Vagina (tissue), 2 donors: Measurements from ENCODE around the gene TGFBRAP1. TPM values are rescaled to one million over a fixed set of nuclear protein-coding genes. Genes with fewer than 3 reads are reported as not detected.

Experiments used
- DNase-seq, 2 donors: peaks; one replicate each; pipeline ENCODE4 v3.0.0-alpha.2; 2017; ENCODE audit errors: extremely low spot score in 2 of 2
- H3K27ac ChIP-seq: fragments of 200-600 bp; sonication (generic); one replicate; pipeline ENCODE4 v1.5.1; 2019
- H3K27me3 ChIP-seq: fragments of 200-600 bp; sonication (generic); one replicate; pipeline ENCODE4 v1.5.1; 2019
- H3K36me3 ChIP-seq, 2 donors: fragments of 200-600 bp; sonication (generic); one replicate each; pipeline ENCODE4 v1.5.1; 2017 to 2019
- H3K4me1 ChIP-seq: fragments of 200-600 bp; sonication (generic); one replicate; pipeline ENCODE4 v1.5.1; 2019
- H3K4me3 ChIP-seq, 2 donors: fragments of 200-600 bp; sonication (generic); 1 replicate in 1 of 2; 2 replicates in 1 of 2; pipeline ENCODE4 v1.5.1; 2016 to 2019
- H3K9me3 ChIP-seq: fragments of 200-600 bp; sonication (generic); one replicate; pipeline ENCODE4 v1.5.1; 2019
- POLR2A ChIP-seq, 2 donors: fragments of 450-650 bp; IDR thresholded peaks; one replicate each; pipeline ENCODE4 v1.6.1; 2017; ENCODE audit warnings: antibody characterized with exemption in 2 of 2, mild to moderate bottlenecking in 2 of 2, moderate library complexity in 2 of 2
- POLR2AphosphoS5 ChIP-seq, 2 donors: sonication (generic); formaldehyde crosslinking; IDR thresholded peaks; one replicate each; pipeline ENCODE4 v1.9.0; 2017; ENCODE audit warnings: antibody characterized with exemption in 2 of 2, mild to moderate bottlenecking in 2 of 2, low read depth in 1 of 2; ENCODE audit not compliant: insufficient read depth in 1 of 2
- intact Hi-C: fragments of 100-400 bp; cut with DNase I; formaldehyde crosslinking; loops from one replicate; pipeline ENCODE4 v1.15.1; 2023
- total RNA-seq: library from RNA; depleted of rRNA; stranded (reverse); fragments of >200 nt; gene quantifications from one replicate; pipeline ENCODE4 v1.2.3, GENCODE V29; 2016
- TF ChIP-seq, protein P1 (sequence below), 3 experiments: fragments of 450-650 bp in 2 of 3; fragments of 200-600 bp in 1 of 3; sonication (generic) in 1 of 3; IDR thresholded peaks; one replicate each; pipeline ENCODE4 v1.5.1; 2017 to 2019; ENCODE audit warnings: antibody characterized with exemption in 3 of 3, mild to moderate bottlenecking in 2 of 3, moderate library complexity in 2 of 3

The TGFBRAP1 gene
- total RNA-seq, 1 donor from 2014 or later = 20.1 TPM

- H3K9me3 ChIP-seq = no peaks in the 10 kb centered on the region
- peaks cover 32% of the 10 kb centered on the region for H3K4me1 ChIP-seq
- no peak overlapping the region for H3K4me3 ChIP-seq
- no peak overlapping the region for H3K27ac ChIP-seq
- no peaks in the 10 kb centered on the region for H3K27me3 ChIP-seq
- intact Hi-C loops = loop anchor here (5.0 kb wide), 1 partner anchor 150 kb away; no protein-coding TSS in a partner anchor
- H3K36me3 ChIP-seq = no peaks in the 10 kb centered on the region
- DNase-seq = no peak
- TF ChIP-seq, protein P1, sequence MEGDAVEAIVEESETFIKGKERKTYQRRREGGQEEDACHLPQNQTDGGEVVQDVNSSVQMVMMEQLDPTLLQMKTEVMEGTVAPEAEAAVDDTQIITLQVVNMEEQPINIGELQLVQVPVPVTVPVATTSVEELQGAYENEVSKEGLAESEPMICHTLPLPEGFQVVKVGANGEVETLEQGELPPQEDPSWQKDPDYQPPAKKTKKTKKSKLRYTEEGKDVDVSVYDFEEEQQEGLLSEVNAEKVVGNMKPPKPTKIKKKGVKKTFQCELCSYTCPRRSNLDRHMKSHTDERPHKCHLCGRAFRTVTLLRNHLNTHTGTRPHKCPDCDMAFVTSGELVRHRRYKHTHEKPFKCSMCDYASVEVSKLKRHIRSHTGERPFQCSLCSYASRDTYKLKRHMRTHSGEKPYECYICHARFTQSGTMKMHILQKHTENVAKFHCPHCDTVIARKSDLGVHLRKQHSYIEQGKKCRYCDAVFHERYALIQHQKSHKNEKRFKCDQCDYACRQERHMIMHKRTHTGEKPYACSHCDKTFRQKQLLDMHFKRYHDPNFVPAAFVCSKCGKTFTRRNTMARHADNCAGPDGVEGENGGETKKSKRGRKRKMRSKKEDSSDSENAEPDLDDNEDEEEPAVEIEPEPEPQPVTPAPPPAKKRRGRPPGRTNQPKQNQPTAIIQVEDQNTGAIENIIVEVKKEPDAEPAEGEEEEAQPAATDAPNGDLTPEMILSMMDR (IDR thresholded peaks at IDR 0.05) = no peak
- TF ChIP-seq POLR2A (IDR thresholded peaks at IDR 0.05) (no peak), POLR2AphosphoS5 (IDR thresholded peaks at IDR 0.05; ENCODE audit: insufficient read depth in 1 of 2, low read depth in 1 of 2) (no peak)
These were observed 42.3 kb upstream of the TGFBRAP1 start for GRCh38 chr2:105371810-105372209.

DNA sequence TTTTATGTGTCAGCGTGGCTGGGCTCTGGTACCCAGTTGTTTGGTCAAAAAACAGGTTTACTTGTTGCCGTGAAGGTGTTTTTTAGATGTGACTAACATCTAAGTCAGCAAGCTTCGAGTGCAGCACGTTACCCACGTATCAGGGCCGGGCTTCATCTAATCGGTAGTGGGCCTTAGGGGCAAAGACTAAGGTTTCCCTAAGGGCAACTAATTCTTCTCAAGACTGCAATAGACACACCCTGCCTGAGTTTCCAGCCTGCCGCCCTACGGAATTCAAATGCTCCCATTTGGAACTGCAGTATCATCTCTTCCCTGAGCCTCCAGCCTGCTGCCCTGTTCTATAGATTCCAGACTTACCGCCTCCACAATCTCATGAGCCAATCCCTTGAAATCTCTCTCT, 41.6 kb upstream of the TGFBRAP1 start:
- no peaks in the 10 kb centered on the region for H3K27me3 ChIP-seq
- H3K4me3 ChIP-seq = no peak overlapping the region
- TF ChIP-seq POLR2A (IDR thresholded peaks at IDR 0.05) (no peak), POLR2AphosphoS5 (IDR thresholded peaks at IDR 0.05; ENCODE audit: insufficient read depth in 1 of 2, low read depth in 1 of 2) (no peak)
- TF ChIP-seq, protein P1 (IDR thresholded peaks at IDR 0.05) = no peak
- H3K36me3 ChIP-seq = peaks cover 0 to 2% of the 10 kb centered on the region in 2 donors
- H3K4me1 ChIP-seq = peaks cover 32% of the 10 kb centered on the region
- intact Hi-C loops = loop anchor here (5.0 kb wide), 1 partner anchor 151 kb away; no protein-coding TSS in a partner anchor
- no peaks in the 10 kb centered on the region for H3K9me3 ChIP-seq
- no peak for DNase-seq
- no peak overlapping the region for H3K27ac ChIP-seq

- peak in 1 of 2 donors; percentile 55 for TF ChIP-seq POLR2AphosphoS5 (IDR thresholded peaks at IDR 0.05; ENCODE audit: insufficient read depth in 1 of 2, low read depth in 1 of 2)
- TF ChIP-seq, protein P1 (IDR thresholded peaks at IDR 0.05) = peak; percentile 91 to 95 (median 94)
- no peak for TF ChIP-seq POLR2A (IDR thresholded peaks at IDR 0.05)
- Histone ChIP-seq H3K36me3 (peaks cover 0 to 5% of the 10 kb centered on the region in 2 donors), H3K4me1 (peaks cover 25% of the 10 kb centered on the region), H3K27ac (no peak overlapping the region), H3K27me3 (no peaks in the 10 kb centered on the region), H3K4me3 (no peak overlapping the region), H3K9me3 (no peaks in the 10 kb centered on the region)
- no peak for DNase-seq
- intact Hi-C loops = loop anchor here (5.0 kb wide), 1 partner anchor 152 kb away; no protein-coding TSS in a partner anchor
These were observed 40.5 kb upstream of the TGFBRAP1 start for GRCh38 chr2:105369777-105370690.

DNA sequence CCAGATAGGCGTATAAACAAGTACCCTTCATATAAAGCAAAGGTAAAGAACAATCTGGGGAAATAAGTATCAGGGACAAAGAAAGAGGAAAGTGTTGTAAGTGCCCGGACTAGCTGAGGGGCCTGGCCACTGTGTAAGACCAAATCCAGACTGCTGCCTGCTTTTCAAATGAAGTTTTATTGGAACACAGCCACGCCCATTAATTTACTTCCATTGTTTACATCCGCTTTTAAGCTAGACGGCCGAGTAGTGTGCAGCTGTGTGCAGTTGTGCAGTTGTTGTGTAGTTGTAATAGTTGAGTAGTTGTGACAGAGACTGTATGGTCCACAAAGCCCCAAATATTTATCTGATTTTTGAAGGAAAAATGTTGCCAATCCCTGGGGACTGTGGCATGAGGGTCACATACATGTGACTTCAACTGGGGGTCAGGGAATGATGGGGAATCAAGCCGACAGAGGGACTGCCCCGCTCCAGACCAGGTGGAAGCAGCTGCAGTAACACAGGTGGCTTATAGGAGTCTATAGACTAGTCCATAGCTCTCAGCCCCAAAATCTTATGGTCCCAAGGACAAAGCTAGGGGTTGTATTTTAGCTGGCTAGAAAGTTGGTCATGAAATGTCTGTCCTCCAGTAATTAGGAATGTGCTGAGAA, 39.3 kb upstream of the TGFBRAP1 start:
- peak in 1 of 2 donors; percentile 62 for DNase-seq
- no peak overlapping the region for H3K27ac ChIP-seq
- intact Hi-C loops = no loop called here
- H3K9me3 ChIP-seq = no peaks in the 10 kb centered on the region
- TF ChIP-seq POLR2AphosphoS5 (IDR thresholded peaks at IDR 0.05; ENCODE audit: insufficient read depth in 1 of 2, low read depth in 1 of 2) (no peak), POLR2A (IDR thresholded peaks at IDR 0.05) (no peak)
- TF ChIP-seq, protein P1 (IDR thresholded peaks at IDR 0.05) = no peak
- H3K27me3 ChIP-seq = no peaks in the 10 kb centered on the region
- peaks cover 0 to 5% of the 10 kb centered on the region in 2 donors for H3K36me3 ChIP-seq
- peaks cover 16% of the 10 kb centered on the region for H3K4me1 ChIP-seq
- H3K4me3 ChIP-seq = no peak overlapping the region
